Measurements from ENCODE around the gene TNFRSF6B. TPM values are rescaled to one million over a fixed set of nuclear protein-coding genes. Genes with fewer than 3 reads are reported as not detected.

The TNFRSF6B gene
- total RNA-seq, 1 experiment from 2014 or later: 1.9 TPM

- H3K9me3 ChIP-seq (replicated peaks): 0 out of 2 replicates have a peak, but pooled peaks cover 2% of the 10 kb centered on the region
- H3K4me1 ChIP-seq (replicated peaks): peaks cover 15% of the 10 kb centered on the region
- no peaks in the 10 kb centered on the region for H3K27me3 ChIP-seq (replicated peaks)
- H3K4me3 ChIP-seq: peak overlapping the region; percentile 57
- H3K27ac ChIP-seq: no peak overlapping the region
- peaks cover 54% of the 10 kb centered on the region for H3K36me3 ChIP-seq
- DNase-seq (ENCODE audit: low read depth in 1 of 2, low spot score in 2 of 2): no peak
These were observed 44.9 kb downstream of the TNFRSF6B start for GRCh38 chr20:63741354-63741675.

- no peak overlapping the region; the same call in 1 of the 2 replicates for H3K4me3 ChIP-seq
- peaks cover 49% of the 10 kb centered on the region for H3K36me3 ChIP-seq
- H3K9me3 ChIP-seq (replicated peaks): 0 out of 2 replicates have a peak, but pooled peaks cover 2% of the 10 kb centered on the region
- H3K27me3 ChIP-seq (replicated peaks): no peaks in the 10 kb centered on the region
- H3K27ac ChIP-seq: no peak overlapping the region
- H3K4me1 ChIP-seq (replicated peaks): peaks cover 15% of the 10 kb centered on the region
- peak in 1 of 2 experiments; percentile 47 for DNase-seq (ENCODE audit: low read depth in 1 of 2, low spot score in 2 of 2)
These were observed 45.4 kb downstream of the TNFRSF6B start for GRCh38 chr20:63741676-63742380.

- Histone ChIP-seq H3K4me1 (replicated peaks) (peaks cover 15% of the 10 kb centered on the region), H3K4me3 (no peak overlapping the region), H3K36me3 (peaks cover 47% of the 10 kb centered on the region), H3K9me3 (replicated peaks) (0 out of 2 replicates have a peak, but pooled peaks cover 2% of the 10 kb centered on the region), H3K27me3 (replicated peaks) (no peaks in the 10 kb centered on the region), H3K27ac (no peak overlapping the region)
- DNase-seq (ENCODE audit: low read depth in 1 of 2, low spot score in 2 of 2): peak in 1 of 2 experiments; percentile 39
These were observed 46.1 kb downstream of the TNFRSF6B start for GRCh38 chr20:63742381-63743024.

GRCh38 chr20:63743210-63743970 lies 46.9 kb downstream of the TNFRSF6B start:
- Histone ChIP-seq H3K4me1 (replicated peaks) (peaks cover 15% of the 10 kb centered on the region), H3K9me3 (replicated peaks) (0 out of 2 replicates have a peak, but pooled peaks cover 2% of the 10 kb centered on the region), H3K4me3 (no peak overlapping the region), H3K27ac (no peak overlapping the region), H3K36me3 (peaks cover 43% of the 10 kb centered on the region), H3K27me3 (replicated peaks) (no peaks in the 10 kb centered on the region)
- no peak for DNase-seq (ENCODE audit: low read depth in 1 of 2, low spot score in 2 of 2)

- H3K9me3 ChIP-seq (replicated peaks): 0 out of 2 replicates have a peak, but pooled peaks cover 2% of the 10 kb centered on the region
These were observed 47.7 kb downstream of the TNFRSF6B start for GRCh38 chr20:63744158-63744557.

GRCh38 chr20:63744574-63745423 lies 48.3 kb downstream of the TNFRSF6B start:
- Histone ChIP-seq H3K4me3 (no peak overlapping the region), H3K27me3 (replicated peaks) (no peaks in the 10 kb centered on the region), H3K4me1 (replicated peaks) (peaks cover 9% of the 10 kb centered on the region), H3K9me3 (replicated peaks) (no peaks in the 10 kb centered on the region), H3K27ac (no peak overlapping the region), H3K36me3 (peaks cover 35% of the 10 kb centered on the region)
- peak in 1 of 2 experiments; percentile 41 for DNase-seq (ENCODE audit: low read depth in 1 of 2, low spot score in 2 of 2)

More at GRCh38 chr20:63744158-63744557, 47.7 kb downstream of the TNFRSF6B start:
- Histone ChIP-seq H3K36me3 (peaks cover 36% of the 10 kb centered on the region), H3K27me3 (replicated peaks) (no peaks in the 10 kb centered on the region), H3K27ac (no peak overlapping the region), H3K4me1 (replicated peaks) (peaks cover 12% of the 10 kb centered on the region), H3K4me3 (no peak overlapping the region)
- DNase-seq (ENCODE audit: low read depth in 1 of 2, low spot score in 2 of 2): no peak

- Histone ChIP-seq H3K4me3 (no peak overlapping the region), H3K36me3 (peaks cover 32% of the 10 kb centered on the region), H3K27ac (no peak overlapping the region), H3K9me3 (replicated peaks) (no peaks in the 10 kb centered on the region), H3K27me3 (replicated peaks) (no peaks in the 10 kb centered on the region), H3K4me1 (replicated peaks) (peaks cover 9% of the 10 kb centered on the region)
- DNase-seq (ENCODE audit: low read depth in 1 of 2, low spot score in 2 of 2): peak in 1 of 2 experiments; percentile 41
These were observed 49.0 kb downstream of the TNFRSF6B start for GRCh38 chr20:63745424-63745805.

DNA sequence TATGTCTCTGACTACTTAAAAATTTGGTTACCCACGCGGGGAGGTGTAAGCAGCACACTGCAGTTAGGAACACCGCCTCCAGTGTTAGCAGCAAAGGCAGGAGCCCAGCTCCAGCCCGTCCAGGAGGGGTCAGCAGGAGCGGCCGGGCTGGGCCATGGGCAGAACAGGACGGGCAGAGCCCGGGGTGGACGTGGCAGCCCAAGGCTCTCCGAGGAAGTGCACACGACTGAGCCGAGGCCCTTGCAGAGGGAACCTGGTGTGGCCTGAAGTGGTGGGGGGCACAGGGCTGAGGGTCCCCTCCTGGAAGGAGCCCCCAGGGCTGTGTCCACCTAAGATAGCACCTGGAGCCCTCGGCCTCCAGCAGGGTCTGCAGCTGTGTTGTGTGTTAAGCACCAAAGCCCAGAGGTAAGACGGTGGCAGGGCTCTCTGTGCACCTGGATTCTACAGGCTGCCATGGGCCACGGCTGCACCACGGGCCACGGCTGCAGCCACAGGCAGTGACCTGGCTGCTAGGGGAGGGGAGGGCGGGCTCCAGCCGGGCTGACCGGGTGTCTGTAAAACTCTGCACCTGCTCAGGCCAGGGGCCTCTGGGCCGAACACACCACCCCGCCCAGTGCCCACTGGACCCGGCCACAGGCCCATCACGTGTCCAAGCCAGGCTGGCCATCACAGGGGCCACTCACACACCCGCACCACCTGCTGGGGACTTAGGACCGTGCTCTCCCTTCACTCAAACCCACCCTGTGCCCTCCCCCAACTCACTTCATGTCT lies 49.7 kb downstream of the TNFRSF6B start:
- Histone ChIP-seq H3K27me3 (replicated peaks) (no peaks in the 10 kb centered on the region), H3K9me3 (replicated peaks) (no peaks in the 10 kb centered on the region), H3K27ac (no peak overlapping the region), H3K4me3 (no peak overlapping the region), H3K36me3 (peaks cover 26% of the 10 kb centered on the region), H3K4me1 (replicated peaks) (peaks cover 5% of the 10 kb centered on the region)
- DNase-seq (ENCODE audit: low read depth in 1 of 2, low spot score in 2 of 2): peak in 1 of 2 experiments; percentile 46

GRCh38 chr20:63746751-63747315 lies 50.4 kb downstream of the TNFRSF6B start:
- Histone ChIP-seq H3K36me3 (peaks cover 19% of the 10 kb centered on the region), H3K4me3 (no peak overlapping the region), H3K9me3 (replicated peaks) (no peaks in the 10 kb centered on the region), H3K27ac (no peak overlapping the region), H3K4me1 (replicated peaks) (no peaks in the 10 kb centered on the region), H3K27me3 (replicated peaks) (no peaks in the 10 kb centered on the region)
- peak in 1 of 2 experiments; percentile 42 for DNase-seq (ENCODE audit: low read depth in 1 of 2, low spot score in 2 of 2)

GRCh38 chr20:63747622-63748069 lies 51.2 kb downstream of the TNFRSF6B start:
- peaks cover 11% of the 10 kb centered on the region for H3K36me3 ChIP-seq
- H3K4me1 ChIP-seq (replicated peaks): no peaks in the 10 kb centered on the region
- no peaks in the 10 kb centered on the region for H3K9me3 ChIP-seq (replicated peaks)
- H3K27me3 ChIP-seq (replicated peaks): no peaks in the 10 kb centered on the region
- no peak overlapping the region for H3K27ac ChIP-seq
- no peak overlapping the region for H3K4me3 ChIP-seq
- peak in 1 of 2 experiments; percentile 43 for DNase-seq (ENCODE audit: low read depth in 1 of 2, low spot score in 2 of 2)
